Inflammatory macrophage (primary cell): ENCODE results near the gene RPS8.
A peak's percentile ranks its signal among the peaks of the same experiment; 100 is the strongest.
"Not testable (repeated sequence)": the region's sequence is repeated elsewhere in the genome, so short reads cannot be mapped to it uniquely, and the experiment has no call there.

Experiments
- DNase-seq, 2 donors: peaks; one replicate each; pipeline ENCODE4 v3.0.0-alpha.2; 2020 to 2022

The RPS8 gene

DNA sequence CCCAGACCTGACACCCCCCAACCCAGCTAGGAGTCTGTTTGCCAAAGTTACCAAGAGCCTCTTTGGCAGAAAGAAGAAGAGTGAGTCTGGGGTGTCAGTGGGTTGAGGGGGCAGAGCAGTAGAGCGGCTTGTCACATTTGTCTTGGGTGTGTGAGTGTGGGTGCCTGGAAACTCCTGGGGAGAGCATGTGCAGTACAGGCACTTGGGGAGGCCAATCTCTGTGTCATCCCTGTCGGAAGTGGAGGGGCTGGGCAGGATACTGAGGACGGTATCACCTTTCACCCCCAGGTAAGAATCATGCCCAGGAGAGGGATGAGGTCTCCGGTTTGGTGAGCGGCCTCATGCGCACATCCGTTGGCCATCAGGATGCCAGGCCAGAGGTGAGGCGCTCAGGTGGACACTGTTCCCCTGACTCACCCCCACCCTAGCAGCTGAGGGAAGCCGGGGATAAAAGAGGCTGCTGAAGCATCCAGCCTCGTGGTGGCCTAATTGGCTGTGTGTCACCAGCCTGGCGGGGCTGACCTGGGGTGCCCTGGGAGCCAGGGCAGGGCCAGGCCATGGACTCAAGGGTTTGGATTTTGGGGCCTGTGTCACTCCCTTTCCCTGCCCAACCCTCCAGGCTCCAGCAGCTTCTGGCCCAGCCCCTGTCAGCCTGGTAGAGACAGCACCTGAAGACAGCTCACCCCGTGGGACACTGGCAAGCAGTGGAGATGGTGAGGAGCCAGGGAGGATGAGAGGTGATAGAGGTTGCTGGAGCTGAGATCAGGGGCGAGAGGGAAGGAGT lies 28.2 kb downstream of the RPS8 start:
- no peak for DNase-seq

DNA sequence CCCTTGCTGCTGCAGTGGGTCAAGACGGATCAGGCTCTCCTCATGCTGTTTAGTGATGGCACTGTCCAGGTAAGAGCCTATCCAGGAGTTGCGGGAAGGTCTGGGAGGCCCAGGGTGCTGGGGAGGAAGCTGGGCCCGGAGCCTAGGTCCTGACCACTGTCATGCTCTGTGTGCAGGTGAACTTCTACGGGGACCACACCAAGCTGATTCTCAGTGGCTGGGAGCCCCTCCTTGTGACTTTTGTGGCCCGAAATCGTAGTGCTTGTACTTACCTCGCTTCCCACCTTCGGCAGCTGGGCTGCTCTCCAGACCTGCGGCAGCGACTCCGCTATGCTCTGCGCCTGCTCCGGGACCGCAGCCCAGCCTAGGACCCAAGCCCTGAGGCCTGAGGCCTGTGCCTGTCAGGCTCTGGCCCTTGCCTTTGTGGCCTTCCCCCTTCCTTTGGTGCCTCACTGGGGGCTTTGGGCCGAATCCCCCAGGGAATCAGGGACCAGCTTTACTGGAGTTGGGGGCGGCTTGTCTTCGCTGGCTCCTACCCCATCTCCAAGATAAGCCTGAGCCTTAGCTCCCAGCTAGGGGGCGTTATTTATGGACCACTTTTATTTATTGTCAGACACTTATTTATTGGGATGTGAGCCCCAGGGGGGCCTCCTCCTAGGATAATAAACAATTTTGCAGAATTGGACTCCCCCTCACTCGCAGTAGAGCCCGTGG lies 30.1 kb downstream of the RPS8 start:
- no peak for DNase-seq

DNA sequence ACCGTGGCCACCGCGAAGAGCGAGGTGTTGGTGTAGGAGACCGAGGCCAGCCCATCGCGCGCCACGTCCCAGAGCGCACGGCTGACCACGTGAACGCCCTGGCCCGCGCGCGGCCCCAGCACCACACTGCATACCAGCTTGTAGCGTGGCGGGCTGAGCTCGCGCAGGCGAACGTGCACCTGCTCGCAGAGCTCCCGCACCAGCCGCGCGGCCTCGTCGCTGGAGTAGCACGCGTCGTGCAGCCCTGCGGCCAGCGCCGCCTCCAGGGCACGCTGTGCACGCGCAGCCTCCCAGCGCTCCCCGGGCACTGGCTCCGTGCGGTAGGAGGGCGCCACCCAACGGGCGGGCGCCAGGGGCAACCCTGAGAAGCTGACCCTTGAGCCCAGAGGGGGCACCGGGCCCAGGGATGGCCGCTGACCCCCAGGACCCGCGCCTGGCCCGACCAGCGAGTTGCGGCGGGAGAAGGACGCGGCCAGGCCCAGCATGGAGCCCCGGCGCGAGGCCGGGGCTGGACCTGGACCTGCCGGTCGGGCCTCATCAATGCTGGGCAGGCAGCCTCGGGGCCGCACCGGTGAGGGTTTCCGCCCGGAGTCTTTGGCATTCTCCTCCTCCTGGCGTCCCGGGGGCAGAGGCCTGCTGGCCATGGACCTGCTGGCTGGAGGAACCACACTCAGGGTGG lies 30.8 kb downstream of the RPS8 start:
- DNase-seq: no peak

DNA sequence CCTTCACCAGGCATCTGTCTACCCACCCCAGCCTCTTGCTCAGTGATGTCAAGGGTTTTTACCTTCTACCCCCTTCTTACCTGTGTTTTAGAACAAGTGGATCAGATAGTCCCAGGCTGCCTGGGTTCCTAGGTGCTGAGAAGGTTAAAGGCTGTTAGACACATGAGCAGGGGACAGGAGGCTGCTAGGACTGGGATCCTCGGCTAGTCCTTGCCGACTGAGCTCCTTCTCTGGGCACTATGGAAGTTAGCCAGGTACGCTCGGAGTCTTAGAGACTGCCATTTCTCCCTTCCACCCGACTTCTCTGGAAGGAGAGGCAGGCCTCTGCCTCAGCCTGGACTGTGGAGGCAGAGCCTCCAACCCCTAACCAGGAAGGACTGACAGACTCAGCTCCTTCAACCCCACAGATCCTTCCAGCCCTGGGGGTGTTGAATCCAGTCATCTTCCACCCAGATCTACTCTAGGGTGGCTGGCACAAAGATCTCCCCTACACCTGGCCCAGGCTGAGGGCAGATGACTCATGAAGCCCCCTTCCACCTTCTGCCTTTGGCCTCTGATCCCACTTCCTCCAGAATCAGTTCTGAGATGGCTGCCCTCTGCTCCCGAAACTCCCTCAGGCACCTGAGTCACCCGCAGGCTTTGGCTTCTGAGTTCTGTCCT lies 31.5 kb downstream of the RPS8 start, which contains the start of gene DYNLT4:
Gene DYNLT4 (minus strand): TSS at position 648 of the 660 bp plus-strand sequence. CDS start 683 bp downstream, outside the sequence.
- no peak for DNase-seq

DNA sequence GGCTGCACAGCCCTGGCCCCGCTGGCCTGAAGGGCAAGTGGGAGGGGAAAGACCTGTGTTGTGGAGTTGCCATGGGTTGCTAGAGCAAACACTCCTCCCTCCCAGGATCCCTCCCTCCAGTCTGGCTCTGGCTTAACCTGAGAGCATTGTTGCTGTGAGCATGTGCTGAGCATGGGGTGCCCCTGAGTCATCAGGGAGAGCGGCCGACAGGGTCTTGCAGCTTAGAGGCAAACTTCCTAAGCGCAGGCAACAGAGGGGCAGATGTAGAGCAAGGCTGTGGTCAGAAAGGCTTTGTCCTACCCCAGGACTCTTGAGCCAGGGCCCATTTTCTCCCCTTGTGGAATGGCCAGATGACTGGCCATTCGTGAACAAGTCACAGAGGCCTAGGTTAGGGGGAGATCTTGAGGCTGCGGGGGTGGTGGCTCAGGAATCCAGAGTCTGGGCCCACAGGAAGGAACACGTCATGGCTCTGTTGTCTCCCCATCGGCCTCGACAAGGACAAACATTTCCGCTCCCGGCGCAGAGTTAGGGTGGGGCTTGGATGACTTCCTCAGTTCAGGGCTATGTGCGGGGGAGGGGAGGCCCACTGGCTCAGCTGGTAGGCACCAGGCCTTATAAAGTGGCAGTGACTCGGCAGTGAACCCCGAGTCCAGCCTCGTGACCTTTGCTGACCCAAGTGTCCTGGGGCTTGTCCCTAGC lies 32.2 kb downstream of the RPS8 start:
- DNase-seq: peak; percentile 99 to 100

DNA sequence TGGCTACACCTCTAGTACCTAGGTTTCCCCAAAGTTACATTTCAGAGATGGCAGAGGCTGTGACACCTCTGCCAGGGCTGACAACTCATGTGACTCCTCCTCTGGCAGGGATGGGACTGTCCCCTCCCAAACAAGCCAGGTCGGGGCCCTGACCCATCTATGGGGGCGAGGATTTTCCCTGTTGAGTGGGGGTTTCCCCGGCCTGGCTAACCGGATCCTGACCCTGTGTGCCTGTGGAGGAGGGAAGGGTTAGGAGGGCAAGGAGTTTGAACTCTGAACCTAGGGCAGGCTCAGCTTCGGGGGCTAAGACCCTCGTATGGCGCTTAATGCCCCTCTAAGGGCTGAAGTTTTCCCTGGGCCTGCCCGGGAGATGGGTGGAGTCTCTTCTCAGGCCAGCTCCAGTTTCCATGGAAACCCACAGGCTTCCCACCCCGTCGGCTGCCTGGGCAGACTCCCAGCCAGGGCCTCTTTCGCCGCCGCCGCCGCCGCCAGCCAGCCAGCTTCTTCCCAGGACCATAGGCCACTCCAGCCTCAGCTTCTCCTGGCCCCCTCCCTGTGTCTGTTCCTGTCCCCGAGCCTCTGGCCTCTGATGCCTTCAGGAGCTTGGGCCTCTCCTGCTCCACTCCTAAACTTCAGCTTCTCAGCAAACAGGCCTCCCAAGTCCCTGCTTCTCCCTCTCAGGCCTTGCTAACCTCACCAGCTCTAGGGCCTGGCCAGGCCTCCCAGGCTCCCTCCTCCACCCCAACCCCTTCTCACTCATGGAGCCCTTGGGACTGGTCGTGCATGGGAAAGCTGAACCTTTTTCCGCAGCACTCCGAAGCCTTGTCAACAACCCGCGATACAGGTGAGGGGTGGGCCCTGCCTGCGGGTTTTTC lies 33.0 kb downstream of the RPS8 start, which contains the start of gene BTBD19:
Gene BTBD19 (plus strand): TSS at position 461 of the 875 bp plus-strand sequence. CDS start 298 bp downstream, at position 759.
- no peak for DNase-seq

DNA sequence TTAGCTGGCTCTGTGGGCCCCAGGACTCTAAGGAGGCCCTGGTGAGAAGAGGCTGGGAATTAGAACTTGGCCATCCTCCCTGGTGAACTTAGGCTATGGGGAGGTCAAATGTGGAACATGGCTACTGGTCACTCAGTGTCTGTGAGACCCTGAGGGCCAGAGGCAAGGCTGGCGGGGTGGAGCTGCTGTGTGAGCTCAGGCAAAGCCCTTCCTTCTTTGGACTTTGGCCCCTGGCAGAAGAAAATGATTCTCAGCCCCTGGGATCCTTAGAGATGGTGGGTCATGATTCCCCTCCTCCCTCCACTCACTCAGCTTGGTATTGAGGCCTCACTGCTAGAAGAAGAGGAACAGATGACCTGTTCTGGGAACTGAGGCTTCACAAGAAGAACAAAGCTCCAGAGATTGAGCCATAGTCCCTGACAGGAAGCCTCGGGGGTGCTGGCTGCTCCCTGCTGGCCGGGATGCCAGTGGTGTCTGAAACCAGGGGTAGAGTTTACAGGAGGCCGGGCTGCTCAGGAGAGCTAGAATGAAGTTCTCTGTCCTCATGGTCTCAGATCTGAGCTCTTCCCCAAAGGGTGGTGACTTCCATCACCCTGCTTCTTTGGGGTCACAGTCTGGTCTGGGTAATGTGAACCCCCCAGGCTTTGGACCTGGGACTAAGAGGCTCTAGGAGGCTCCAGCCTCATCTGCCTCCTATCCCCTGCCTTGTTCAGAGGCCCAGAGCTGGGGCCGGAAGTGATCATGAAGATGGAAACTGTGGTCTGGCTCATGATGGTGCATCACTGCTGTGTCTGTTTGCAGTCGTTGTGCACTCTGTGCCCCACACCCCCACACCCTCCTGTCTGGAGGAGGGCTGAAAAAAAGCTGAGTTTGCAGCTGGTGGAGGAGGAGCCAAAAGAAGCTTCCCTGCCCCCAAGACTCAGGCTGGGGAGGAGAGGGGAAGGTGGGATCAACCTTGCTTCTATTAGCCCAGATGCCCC lies 33.9 kb downstream of the RPS8 start:
- peak; percentile 93 to 95 for DNase-seq

DNA sequence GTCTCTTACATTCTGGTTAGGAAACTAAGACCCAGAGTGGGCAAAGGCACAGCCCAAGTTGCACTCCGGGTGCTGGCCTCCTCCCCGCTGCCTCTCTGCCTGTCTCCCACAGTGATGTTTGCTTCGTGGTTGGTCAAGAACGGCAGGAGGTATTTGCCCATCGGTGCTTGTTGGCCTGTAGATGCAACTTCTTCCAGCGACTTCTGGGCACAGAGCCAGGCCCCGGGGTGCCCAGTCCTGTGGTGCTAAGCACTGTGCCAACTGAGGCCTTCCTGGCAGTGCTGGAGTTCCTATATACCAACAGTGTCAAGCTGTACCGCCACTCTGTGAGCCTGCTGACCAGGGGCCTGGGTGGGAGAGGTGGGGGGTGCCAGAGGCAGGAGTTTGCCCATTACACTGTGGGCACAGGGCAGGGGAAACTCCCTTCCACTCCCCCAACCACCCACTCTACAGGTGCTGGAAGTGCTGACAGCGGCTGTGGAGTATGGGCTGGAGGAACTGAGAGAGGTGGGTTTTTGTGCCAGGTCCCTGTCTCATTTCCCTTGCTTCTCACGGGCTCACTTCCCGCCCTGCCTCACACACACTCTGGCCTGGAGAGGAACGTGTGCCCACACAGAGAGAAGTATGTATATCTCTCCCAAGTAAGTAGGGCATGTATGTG lies 34.9 kb downstream of the RPS8 start:
- peak; percentile 72 to 77 for DNase-seq

DNA sequence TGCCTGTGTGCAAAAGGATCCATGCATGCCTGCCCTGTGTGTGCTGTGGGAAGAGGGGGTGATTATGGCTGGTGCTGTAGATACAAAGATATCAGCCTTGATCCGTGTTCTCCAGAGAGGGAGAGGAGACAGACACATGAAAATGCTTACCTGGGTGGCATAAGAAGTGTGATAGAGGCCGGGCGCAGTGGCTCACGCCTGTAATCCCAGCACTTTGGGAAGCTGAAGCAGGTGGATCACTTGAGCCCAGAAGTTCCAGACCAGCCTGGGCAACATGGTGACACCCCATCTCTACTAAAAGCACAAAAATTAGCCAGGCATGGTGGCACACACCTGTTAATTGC lies 35.4 kb downstream of the RPS8 start:
- DNase-seq: not testable (repeated sequence)

DNA sequence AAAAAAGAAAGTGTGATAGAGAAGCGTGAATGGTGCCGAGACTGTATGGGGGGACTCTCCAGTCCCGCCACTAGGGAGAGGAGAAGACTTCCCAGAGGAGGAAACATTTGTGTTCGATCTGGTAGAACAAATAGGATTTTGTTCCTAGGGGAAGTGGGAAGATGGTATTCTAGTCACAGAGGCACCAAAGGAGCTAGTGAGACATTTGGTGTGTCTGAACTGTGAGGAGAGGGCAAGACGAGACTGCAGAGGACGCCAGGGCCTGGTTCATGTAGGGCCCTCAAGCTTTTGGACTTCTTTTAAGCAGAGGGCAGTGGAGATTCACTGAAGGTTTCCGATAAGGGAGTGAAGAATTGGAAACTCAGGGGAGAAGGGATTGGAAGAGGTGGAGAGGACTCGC lies 35.9 kb downstream of the RPS8 start:
- no peak for DNase-seq

DNA sequence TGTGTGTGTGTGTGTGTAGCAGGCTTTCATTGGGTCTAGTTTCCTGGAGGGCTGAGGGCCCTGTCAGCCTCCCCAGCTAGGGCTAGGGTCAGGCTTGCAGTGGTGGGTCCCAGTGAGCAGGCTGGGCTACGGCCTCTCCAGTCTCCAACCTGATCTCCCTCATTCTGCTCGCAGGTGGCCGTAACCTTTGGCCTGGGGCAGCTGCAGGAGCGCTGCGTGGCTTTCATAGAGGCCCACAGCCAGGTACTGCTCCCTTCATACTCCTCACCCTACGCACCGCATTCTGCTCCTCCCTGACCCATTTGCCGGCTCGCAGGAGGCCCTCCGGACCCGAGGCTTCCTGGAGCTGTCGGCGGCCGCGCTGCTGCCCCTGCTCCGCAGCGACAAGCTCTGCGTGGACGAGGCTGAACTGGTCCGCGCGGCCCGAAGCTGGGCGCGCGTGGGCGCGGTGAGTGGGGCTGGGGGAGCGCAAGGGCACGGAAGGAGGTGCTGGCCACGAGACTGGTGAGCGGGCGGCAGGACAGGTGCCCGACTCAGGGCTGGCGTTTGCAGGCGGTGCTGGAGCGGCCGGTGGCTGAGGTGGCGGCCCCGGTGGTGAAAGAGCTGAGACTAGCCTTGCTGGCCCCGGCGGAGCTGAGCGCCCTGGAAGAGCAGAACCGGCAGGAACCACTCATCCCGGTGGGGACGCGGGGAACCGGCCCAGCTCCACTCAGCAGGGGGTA lies 37.6 kb downstream of the RPS8 start:
- no peak for DNase-seq

DNA sequence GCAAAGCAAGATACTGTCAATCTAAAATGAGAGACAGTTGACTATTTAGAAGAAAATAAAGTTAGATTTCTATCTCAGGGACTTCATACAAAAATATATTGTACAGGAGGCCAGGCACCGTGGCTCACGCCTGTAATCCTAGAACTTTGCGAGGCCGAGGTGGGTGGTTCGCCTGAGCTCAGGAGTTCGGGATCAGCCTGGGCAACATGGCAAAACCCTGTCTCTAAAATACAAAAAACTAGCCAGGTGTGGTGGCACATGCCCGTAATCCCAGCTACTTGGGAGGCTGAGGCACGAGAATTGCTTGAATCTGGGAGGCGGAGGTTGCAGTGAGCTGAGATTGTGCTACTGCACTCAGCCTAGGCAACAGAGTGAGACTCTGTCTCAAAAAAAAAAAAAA lies 40.6 kb downstream of the RPS8 start:
- DNase-seq: not testable (repeated sequence)

DNA sequence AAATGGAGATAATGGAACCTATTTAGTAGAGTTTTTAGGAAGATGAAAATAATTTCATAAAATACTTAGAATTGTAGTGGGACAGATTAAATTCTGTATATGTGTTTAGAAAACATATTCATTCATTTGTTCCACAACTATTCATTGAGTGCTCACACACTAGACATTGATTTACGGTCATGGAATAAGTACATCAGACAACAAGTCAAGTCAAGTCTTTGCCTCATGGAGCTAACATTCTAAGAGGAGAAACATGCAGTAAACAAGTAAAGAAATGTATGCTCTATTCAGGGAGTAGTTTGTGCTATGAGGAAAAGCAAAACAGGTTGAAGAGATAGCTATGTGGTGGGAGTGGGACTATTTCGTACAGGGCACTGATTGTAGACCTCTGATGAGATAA lies 42.0 kb downstream of the RPS8 start:
- no peak for DNase-seq

DNA sequence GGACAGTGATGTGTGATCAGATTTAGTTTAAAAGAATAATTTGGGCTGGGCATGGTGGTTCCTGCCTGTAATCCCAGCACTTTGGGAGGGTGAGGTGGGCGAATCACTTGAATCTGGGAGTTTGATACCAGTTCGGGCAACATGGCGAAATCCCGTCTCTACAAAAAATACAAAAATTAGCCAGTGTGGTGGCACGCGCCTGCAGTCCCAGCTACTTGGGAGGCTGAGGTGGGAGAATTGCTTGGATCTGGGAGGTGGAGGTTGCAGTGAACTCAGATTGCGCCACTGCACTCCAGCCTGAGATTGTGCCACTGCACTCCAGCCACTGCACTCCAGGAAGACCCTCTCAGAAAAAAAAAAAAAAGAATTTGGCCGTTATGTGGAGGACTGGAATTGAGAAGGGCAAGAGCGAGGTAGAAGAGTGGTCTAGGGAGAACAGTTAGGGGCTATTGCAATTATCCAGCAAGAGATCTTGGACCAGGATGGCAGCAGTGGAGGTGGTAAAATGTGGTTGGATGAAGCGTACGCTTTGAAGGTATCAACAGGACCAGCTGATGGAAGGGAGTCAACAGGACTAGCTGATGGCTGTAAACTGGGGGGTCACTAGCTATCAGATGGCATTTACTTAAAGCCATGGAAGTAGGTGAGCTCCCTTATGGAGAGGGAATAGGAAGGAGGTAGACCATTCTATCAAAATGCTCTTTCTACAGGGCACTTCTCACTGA lies 42.6 kb downstream of the RPS8 start:
- DNase-seq: no peak

DNA sequence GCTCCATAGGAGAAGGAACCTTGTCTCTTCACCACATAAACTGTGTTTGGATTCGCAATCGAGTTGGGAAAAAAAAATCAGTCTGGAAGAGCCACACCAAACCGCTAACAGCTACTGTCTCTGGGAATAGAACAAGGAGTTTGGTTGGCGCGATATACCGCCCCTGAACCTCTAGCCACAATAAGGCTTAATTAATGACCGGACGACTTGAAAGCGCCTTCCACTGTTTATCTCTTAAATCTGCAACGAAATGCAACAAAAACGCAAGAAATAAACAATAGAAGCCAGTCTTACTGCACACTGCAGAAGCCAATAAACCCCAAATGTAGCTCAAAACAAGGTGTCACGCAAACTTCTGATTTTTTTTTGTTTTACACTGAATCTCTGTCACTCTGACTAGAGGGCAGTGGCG lies 43.9 kb downstream of the RPS8 start:
- no peak for DNase-seq

DNA sequence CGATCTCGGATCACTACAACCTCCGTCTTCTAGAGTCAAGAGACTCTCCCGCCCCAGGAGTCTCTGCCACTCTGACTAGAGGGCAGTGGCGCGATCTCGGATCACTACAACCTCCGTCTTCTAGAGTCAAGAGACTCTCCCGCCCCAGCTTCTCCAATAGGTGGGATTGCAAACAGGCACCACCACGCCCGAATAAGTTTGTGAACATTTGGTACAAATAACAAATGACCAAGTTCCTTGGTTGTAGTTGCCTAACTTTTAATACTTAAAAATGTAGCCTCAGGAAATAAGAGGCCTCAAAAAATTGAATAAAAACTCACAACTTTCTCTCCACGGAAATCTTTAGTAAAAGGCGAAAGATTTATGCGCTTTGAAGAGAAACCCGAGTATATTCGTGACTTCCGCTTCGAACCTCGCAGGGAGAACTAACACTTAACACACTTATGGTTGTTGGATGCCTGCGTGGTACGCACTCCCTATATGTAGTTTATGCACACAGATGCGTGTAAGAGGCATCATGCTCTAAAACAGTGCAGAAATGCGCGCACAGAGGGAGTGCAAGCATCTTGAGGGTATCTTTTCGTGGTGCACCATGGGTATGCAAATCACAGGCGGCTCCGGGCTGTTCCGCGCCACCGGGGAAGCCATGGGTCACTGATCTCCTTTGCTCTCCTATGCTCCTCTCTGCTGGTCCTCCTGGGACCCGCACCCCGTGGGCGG lies 44.4 kb downstream of the RPS8 start:
- DNase-seq: peak; percentile 92 to 98
